B cell (primary cell): ENCODE data around the gene SCGB1C2. TPM values are rescaled to one million over a fixed set of nuclear protein-coding genes. Genes with fewer than 3 reads are reported as not detected.
"Not testable (repeated sequence)": the region's sequence is repeated elsewhere in the genome, so short reads cannot be mapped to it uniquely, and the experiment has no call there.

Source experiments
- ATAC-seq: fragments of 200-7000 bp; cut with Tn5 transposase; one replicate; pipeline ENCODE4 v1.10.0; 2021; ENCODE audit warnings: low read depth, mild to moderate bottlenecking, moderate number of reproducible peaks, moderate library complexity
- CTCF ChIA-PET: fragments of 350-600 bp; sonication (Branson Sonifier 250); formaldehyde crosslinking; loops from one replicate; lab custom pipeline; 2021; ENCODE audit warnings: antibody characterized with exemption, inconsistent platforms; lab: Charles Lee
- POLR2A ChIA-PET: fragments of 350-600 bp; sonication (Branson Sonifier 250); formaldehyde crosslinking; loops from one replicate; lab custom pipeline; 2021; ENCODE audit warnings: antibody characterized with exemption; lab: Charles Lee
- DNase-seq: peaks from one replicate; pipeline ENCODE4 v3.0.0; 2013
- H2AFZ ChIP-seq: 2 replicates; pipeline ENCODE4 v1.6.1; 2012; ENCODE audit warnings: mild to moderate bottlenecking, low read depth, low read length; ENCODE audit not compliant: insufficient read depth, poor library complexity, severe bottlenecking
- H3K27ac ChIP-seq, 2 donors: 1 replicate in 1 of 2; 2 replicates in 1 of 2; pipeline ENCODE4 v1.5.1; 2012 to 2013; ENCODE audit warnings: low read length in 2 of 2, mild to moderate bottlenecking in 2 of 2, moderate library complexity in 1 of 2
- H3K27me3 ChIP-seq, 4 experiments: fragments of 200-600 bp in 1 of 4; sonication (generic) in 1 of 4; replicated peaks in 1 of 4; 1 replicate in 2 of 4; 2 replicates in 2 of 4; pipeline versions ENCODE4 v1.6.1 to v1.7.0; 2013 to 2016; ENCODE audit warnings: low read length in 3 of 4, mild to moderate bottlenecking in 2 of 4, mixed read lengths in 1 of 4, moderate library complexity in 1 of 4; ENCODE audit not compliant: insufficient read depth in 4 of 4, control insufficient read depth in 3 of 4; ENCODE audit errors: control extremely low read depth in 1 of 4
- H3K36me3 ChIP-seq, 2 experiments: replicated peaks in 1 of 2; 1 replicate in 1 of 2; 2 replicates in 1 of 2; pipeline versions ENCODE4 v1.6.1 to v1.7.1; 2013; ENCODE audit warnings: low read length in 1 of 2; ENCODE audit not compliant: insufficient read depth in 2 of 2, control insufficient read depth in 1 of 2; ENCODE audit errors: control extremely low read depth in 1 of 2, extremely low read depth in 1 of 2
- H3K4me1 ChIP-seq, 2 donors: fragments of 200-600 bp in 1 of 2; sonication (generic) in 1 of 2; 1 replicate in 1 of 2; 2 replicates in 1 of 2; pipeline versions ENCODE4 v1.5.1 to v1.6.1; 2013 to 2017; ENCODE audit warnings: low read length in 2 of 2; ENCODE audit not compliant: control insufficient read depth in 2 of 2, insufficient read depth in 2 of 2
- H3K4me2 ChIP-seq: replicated peaks from 2 replicates; pipeline ENCODE3; 2012; ENCODE audit warnings: mild to moderate bottlenecking, low read depth, low read length; ENCODE audit not compliant: poor library complexity, severe bottlenecking
- H3K4me3 ChIP-seq, 5 experiments: fragments of 200-600 bp in 1 of 5; sonication (generic) in 1 of 5; 1 replicate in 3 of 5; 2 replicates in 2 of 5; pipeline versions ENCODE4 v1.5.1 to v1.7.0; 2011 to 2016; ENCODE audit warnings: low read length in 4 of 5, mild to moderate bottlenecking in 4 of 5, low read depth in 2 of 5, control low read depth in 1 of 5, moderate library complexity in 1 of 5; ENCODE audit not compliant: insufficient read depth in 1 of 5; ENCODE audit errors: control extremely low read depth in 1 of 5, extremely low read depth in 1 of 5
- H3K79me2 ChIP-seq: fragments of 200-600 bp; sonication (generic); one replicate; pipeline ENCODE4 v1.6.0; 2016; ENCODE audit warnings: low read length; ENCODE audit not compliant: control insufficient read depth, insufficient read depth
- H3K9ac ChIP-seq: fragments of 200-600 bp; sonication (generic); 2 replicates; pipeline ENCODE4 v1.6.1; 2017; ENCODE audit warnings: mild to moderate bottlenecking, low read length, moderate library complexity
- H3K9me3 ChIP-seq, 3 donors: one replicate each; pipeline versions ENCODE4 v1.6.1 to v1.7.1; 2013; ENCODE audit warnings: low read length in 2 of 3; ENCODE audit not compliant: control insufficient read depth in 2 of 3, insufficient read depth in 1 of 3; ENCODE audit errors: control extremely low read depth in 1 of 3
- H4K20me1 ChIP-seq: 2 replicates; pipeline ENCODE4 v1.6.0; 2012; ENCODE audit warnings: mild to moderate bottlenecking, low read length; ENCODE audit not compliant: insufficient read depth, control insufficient read depth, poor library complexity, severe bottlenecking
- H3K27ac Mint-ChIP-seq: one replicate; pipeline ENCODE4 v1.8.0; 2021; ENCODE audit warnings: mixed read lengths
- H3K27me3 Mint-ChIP-seq: one replicate; pipeline ENCODE4 v1.8.0; 2021; ENCODE audit warnings: mixed read lengths
- H3K4me1 Mint-ChIP-seq: one replicate; pipeline ENCODE4 v1.8.0; 2021; ENCODE audit warnings: mixed read lengths
- H3K4me3 Mint-ChIP-seq: one replicate; pipeline ENCODE4 v1.8.0; 2021; ENCODE audit warnings: mixed read lengths
- H3K9me3 Mint-ChIP-seq: one replicate; pipeline ENCODE4 v1.8.0; 2022; ENCODE audit warnings: mixed read lengths; ENCODE audit not compliant: insufficient read depth
- WGBS: methylation state at CpG from one replicate; pipeline ENCODE4 v1.1.5; 2013; ENCODE audit warnings: missing lambda C conversion rate; ENCODE audit not compliant: insufficient coverage; 5-methylcytosine and 5-hydroxymethylcytosine counted together
- intact Hi-C: fragments of 100-400 bp; cut with micrococcal nuclease; formaldehyde crosslinking; loops from one replicate; pipeline ENCODE4 v1.10.0; 2022
- polyA minus RNA-seq: library from RNA; depleted of rRNA, polyadenylated mRNA; stranded (reverse); fragments of >200 nt; gene quantifications from 2 replicates; pipeline ENCODE4 v1.2.3, GENCODE V29; 2012
- polyA plus RNA-seq: library from polyadenylated mRNA; depleted of rRNA; stranded (reverse); fragments of >200 nt; gene quantifications from 2 replicates; pipeline ENCODE4 v1.2.3, GENCODE V29; 2012
- total RNA-seq, 2 donors: library from RNA; stranded (reverse); fragments of 120-200 nt in 1 of 2; gene quantifications; 1 replicate in 1 of 2; 2 replicates in 1 of 2; pipeline versions ENCODE4 v1.2.3 to v1.2.4, GENCODE V29; 2013 to 2022

The SCGB1C2 gene
- total RNA-seq, result not detected in 2 replicates
- total RNA-seq (2013), result 0.61 TPM
- not detected in 2 replicates for polyA plus RNA-seq
- polyA minus RNA-seq, result not detected in 2 replicates

DNA sequence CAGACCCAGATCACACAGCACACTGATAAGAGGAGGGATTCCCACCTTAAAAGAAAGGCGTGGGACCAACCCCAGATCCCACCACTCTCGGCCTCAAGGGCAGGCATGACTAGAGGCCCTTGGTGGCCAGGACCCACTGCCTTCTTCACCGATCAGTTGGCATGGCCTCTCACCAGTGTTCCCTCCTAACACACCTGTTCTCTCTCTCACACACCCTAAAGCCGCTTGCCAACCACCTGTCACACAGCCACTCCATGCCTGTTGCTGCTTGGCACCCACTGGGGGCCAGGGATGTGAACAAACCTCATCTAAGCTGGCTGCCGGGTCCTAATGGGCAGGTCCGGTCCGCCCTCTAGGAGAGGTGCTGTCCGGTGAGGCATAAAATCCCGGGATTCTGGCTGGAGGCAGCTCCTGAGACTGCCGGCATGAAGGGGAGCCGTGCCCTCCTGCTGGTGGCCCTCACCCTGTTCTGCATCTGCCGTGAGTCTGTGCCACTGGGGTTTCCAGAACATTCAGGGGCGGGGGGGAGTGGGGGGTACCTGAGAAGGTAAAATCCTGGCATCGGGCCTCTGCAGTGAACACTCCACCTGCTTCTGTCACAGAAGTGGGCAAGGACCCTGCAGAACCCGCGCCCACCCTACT lies at the start of gene SCGB1C2:
TSS of gene SCGB1C2 (plus strand) at position 404 of the 642 bp plus-strand sequence. CDS start at position 426, 22 bp downstream.
- H3K9me3 ChIP-seq, CTCF ChIA-PET, H3K27me3 Mint-ChIP-seq, ATAC-seq, H3K4me2 ChIP-seq, H3K9ac ChIP-seq, H3K79me2 ChIP-seq, H3K4me1 ChIP-seq, DNase-seq, H2AFZ ChIP-seq, H3K4me3 ChIP-seq, intact Hi-C loops, H4K20me1 ChIP-seq, H3K4me1 Mint-ChIP-seq, H3K27me3 ChIP-seq, H3K9me3 Mint-ChIP-seq, H3K27ac ChIP-seq, POLR2A ChIA-PET, H3K36me3 ChIP-seq, H3K4me3 Mint-ChIP-seq: not testable (repeated sequence)
- WGBS, result 82% methylated on average over 2 of the region's 16 CpGs
- H3K27ac Mint-ChIP-seq, result peak within 1 kb of the TSS; percentile 50

DNA sequence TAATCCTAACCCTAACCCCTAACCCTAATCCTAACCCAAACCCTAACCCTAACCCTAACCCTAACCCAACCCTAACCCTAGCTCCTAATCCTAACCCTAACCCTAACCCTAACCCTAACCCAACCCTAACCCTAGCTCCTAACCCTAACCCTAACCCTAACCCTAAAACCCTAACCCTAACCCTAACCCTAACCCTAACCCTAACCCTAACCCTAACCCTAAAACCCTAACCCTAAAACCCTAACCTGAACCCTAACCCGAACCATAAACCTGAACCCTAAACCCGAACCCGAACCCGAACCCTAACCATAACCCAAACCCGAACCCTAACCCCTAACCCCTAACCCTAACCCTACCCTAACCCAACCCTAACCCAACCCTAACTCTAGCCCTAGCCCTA lies 24.3 kb upstream of the SCGB1C2 start:
- H4K20me1 ChIP-seq, CTCF ChIA-PET, H3K27ac Mint-ChIP-seq, ATAC-seq, H2AFZ ChIP-seq, H3K4me2 ChIP-seq, H3K4me1 ChIP-seq, H3K4me3 ChIP-seq, H3K27me3 Mint-ChIP-seq, H3K4me1 Mint-ChIP-seq, H3K9me3 ChIP-seq, H3K9ac ChIP-seq, intact Hi-C loops, H3K36me3 ChIP-seq, H3K27ac ChIP-seq, H3K79me2 ChIP-seq, H3K4me3 Mint-ChIP-seq, H3K27me3 ChIP-seq, POLR2A ChIA-PET, H3K9me3 Mint-ChIP-seq: not testable (repeated sequence)
- WGBS, result no CpG with 5 or more reads among the region's 5 CpGs
- peak; percentile 36 for DNase-seq
